GM12874 (cell line): ENCODE measurements around the gene EMILIN1.

Experiments
- TF ChIP-seq, protein P1 (sequence below): IDR thresholded peaks from 2 replicates; pipeline ENCODE4 v1.5.1; 2011; ENCODE audit warnings: low read depth, mild to moderate bottlenecking, control low read depth, low read length, moderate library complexity; ENCODE audit not compliant: insufficient read depth

Gene EMILIN1

DNA sequence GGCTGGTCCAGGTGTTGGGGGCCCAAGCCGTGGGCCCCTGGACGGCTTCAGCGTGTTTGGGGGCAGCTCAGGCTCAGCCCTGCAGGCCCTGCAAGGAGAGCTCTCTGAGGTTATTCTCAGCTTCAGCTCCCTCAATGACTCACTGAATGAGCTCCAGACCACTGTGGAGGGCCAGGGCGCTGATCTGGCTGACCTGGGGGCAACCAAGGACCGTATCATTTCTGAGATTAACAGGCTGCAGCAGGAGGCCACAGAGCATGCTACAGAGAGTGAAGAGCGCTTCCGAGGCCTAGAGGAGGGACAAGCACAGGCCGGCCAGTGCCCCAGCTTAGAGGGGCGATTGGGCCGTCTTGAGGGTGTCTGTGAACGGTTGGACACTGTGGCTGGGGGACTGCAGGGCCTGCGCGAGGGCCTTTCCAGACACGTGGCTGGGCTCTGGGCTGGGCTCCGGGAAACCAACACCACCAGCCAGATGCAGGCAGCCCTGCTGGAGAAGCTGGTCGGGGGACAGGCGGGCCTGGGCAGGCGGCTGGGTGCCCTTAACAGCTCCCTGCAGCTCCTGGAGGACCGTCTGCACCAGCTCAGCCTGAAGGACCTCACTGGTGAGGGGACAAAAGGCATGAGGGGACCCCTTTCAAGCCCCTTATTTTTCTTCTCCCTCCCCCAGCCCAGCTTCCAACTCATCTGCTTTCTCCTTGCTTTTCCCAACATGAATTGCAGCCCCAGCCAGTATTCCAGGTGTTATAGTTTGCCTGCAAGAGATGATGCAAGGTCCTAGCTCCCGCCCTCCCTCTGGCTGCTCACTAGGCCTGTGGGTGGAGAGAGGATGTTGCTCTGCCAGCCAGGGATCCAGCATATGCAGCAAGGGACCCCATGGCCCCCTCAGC, 5.2 kb downstream of the EMILIN1 start:
- TF ChIP-seq, protein P1, sequence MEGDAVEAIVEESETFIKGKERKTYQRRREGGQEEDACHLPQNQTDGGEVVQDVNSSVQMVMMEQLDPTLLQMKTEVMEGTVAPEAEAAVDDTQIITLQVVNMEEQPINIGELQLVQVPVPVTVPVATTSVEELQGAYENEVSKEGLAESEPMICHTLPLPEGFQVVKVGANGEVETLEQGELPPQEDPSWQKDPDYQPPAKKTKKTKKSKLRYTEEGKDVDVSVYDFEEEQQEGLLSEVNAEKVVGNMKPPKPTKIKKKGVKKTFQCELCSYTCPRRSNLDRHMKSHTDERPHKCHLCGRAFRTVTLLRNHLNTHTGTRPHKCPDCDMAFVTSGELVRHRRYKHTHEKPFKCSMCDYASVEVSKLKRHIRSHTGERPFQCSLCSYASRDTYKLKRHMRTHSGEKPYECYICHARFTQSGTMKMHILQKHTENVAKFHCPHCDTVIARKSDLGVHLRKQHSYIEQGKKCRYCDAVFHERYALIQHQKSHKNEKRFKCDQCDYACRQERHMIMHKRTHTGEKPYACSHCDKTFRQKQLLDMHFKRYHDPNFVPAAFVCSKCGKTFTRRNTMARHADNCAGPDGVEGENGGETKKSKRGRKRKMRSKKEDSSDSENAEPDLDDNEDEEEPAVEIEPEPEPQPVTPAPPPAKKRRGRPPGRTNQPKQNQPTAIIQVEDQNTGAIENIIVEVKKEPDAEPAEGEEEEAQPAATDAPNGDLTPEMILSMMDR, result no peak

DNA sequence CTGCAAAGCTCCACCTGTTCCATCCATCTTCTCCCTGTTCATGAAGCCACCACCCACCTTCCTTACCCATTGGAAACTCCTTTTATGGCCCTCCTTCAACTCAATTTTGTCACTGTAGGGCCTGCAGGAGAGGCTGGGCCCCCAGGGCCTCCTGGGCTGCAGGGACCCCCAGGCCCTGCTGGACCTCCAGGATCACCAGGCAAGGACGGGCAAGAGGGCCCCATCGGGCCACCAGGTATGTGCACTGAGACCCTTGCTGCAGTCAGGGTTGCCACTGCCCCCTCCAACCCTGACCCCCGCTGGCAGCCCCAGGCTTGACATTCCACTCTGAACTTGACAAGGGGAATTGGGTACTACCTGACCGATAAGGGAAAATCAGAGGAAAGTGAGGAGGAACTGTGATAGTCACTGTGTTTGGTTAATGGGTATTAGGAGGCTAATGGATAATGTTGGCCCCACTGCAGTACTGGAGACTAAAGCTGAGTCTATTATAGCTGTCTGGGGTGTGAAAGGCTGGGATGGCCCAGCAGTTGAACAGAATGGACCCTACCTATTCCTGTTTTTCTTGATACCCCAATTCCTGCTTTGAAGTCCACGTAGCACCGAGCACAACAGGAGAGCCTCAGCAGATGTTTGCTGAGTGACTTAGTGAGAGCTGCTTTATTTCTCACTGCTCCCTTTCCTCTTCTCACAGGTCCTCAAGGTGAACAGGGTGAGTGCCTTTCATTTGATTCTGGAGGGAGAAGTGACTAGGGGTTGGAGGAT, 6.1 kb downstream of the EMILIN1 start:
- TF ChIP-seq, protein P1, result no peak

DNA sequence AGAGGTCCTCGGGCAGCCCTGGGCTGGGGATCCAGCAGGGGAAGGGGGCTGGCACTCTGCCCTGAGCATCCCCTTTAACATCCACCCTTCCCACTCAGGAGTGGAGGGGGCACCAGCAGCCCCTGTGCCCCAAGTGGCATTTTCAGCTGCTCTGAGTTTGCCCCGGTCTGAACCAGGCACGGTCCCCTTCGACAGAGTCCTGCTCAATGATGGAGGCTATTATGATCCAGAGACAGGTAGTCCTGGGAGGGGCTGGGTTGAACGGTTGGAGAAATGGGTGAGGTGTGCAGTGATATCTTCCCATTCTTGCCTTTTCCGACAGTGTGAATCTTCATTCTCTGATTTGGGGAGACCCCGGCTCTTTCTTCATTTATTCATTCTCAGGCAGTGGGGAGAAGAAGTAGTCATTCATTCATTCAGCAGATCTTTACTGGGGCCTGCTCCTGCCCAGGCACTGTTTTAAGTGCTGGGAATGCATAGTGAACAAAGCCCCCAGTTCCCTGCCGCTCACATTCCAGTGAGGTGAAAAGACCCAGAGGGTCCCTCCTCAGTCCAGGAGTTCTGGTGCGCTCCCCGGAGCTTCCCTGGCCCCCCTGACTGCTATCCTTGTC, 6.8 kb downstream of the EMILIN1 start:
- TF ChIP-seq, protein P1, result no peak

DNA sequence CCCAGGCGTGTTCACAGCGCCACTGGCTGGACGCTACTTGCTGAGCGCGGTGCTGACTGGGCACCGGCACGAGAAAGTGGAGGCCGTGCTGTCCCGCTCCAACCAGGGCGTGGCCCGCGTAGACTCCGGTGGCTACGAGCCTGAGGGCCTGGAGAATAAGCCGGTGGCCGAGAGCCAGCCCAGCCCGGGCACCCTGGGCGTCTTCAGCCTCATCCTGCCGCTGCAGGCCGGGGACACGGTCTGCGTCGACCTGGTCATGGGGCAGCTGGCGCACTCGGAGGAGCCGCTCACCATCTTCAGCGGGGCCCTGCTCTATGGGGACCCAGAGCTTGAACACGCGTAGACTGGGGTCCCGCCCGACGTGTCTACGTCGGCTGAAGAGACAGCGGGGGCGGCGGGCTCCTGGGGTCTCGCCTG, 7.3 kb downstream of the EMILIN1 start:
- TF ChIP-seq, protein P1, result peak; percentile 35; the same call in 1 of the 2 replicates

DNA sequence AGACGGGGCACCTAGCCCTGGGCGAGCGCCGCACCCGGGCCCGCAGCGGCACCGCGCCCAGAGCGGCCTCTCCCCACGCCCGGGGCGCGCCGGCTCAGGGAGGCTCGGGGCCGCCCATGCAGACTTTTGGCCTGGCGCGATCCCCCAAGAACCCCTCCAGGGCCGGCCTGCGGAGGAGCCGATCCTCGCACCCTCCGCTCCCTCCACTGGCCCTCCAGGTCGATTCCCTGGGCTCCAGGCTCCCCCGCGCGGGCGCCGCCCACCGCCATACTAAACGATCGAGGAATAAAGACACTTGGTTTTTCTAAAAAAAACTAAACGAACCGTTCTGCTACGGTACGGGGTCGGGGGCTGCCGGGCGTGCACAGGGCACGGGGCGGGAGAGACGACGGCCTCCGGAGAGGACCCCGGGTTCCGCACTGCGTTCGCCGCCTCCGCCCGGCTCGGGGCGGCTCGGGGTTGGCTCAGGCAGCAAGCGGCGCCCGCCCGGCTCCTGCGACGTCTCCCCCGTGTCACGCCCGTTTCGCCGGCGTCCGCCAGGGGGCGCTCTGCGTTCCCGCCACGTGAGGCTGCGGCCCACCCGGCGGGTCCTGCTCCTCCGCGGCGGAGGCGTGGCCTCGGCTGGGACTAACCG, 7.8 kb downstream of the EMILIN1 start:
- TF ChIP-seq, protein P1, result peak; percentile 92

DNA sequence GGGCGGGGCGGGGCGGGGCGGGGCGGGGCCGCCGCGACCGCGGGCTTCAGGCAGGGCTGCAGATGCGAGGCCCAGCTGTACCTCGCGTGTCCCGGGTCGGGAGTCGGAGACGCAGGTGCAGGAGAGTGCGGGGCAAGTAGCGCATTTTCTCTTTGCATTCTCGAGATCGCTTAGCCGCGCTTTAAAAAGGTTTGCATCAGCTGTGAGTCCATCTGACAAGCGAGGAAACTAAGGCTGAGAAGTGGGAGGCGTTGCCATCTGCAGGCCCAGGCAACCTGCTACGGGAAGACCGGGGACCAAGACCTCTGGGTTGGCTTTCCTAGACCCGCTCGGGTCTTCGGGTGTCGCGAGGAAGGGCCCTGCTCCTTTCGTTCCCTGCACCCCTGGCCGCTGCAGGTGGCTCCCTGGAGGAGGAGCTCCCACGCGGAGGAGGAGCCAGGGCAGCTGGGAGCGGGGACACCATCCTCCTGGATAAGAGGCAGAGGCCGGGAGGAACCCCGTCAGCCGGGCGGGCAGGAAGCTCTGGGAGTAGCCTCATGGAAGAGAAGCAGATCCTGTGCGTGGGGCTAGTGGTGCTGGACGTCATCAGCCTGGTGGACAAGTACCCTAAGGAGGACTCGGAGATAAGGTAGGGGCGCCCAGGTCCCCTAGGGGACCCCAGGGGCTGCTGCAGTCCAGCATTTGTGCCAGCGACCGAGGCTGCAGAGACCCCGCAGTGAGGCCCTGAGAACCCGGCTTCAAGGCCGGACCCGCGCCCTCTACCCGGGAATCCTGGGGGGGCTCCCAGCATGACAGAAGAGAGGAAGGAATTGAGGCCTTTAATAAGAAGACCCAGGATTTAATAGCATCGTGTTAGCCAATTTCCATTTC, 8.5 kb downstream of the EMILIN1 start, which contains the start of gene KHK:
TSS of gene KHK (plus strand) at position 49 of the 870 bp plus-strand sequence. CDS start at position 537, 488 bp downstream.
- TF ChIP-seq, protein P1, result no peak
